HepG2 (cell line): ENCODE results near the gene CKM. TPM values are rescaled to one million over a fixed set of nuclear protein-coding genes. Genes with fewer than 3 reads are reported as not detected.
"Not testable (repeated sequence)": the region's sequence is repeated elsewhere in the genome, so short reads cannot be mapped to it uniquely, and the experiment has no call there.

Source experiments
- ATAC-seq: fragments of 200-7000 bp; cut with Tn5 transposase; 3 replicates; pipeline ENCODE4 v1.9.1; 2020; ENCODE audit warnings: mild to moderate bottlenecking, moderate library complexity
- BruUV-seq: library from RNA; stranded (reverse); fragments of 400-500 nt; replicated peaks from 2 replicates; lab custom pipeline; 2021; lab: Mats Ljungman, UMichigan
- CTCF ChIA-PET: fragments of 300-600 bp; formaldehyde crosslinking; extraction: SDS; loops from one replicate; lab custom pipeline; 2021; ENCODE audit warnings: low total read pairs, inconsistent platforms, low intra/inter-chr PET ratio; lab: Yijun Ruan, JAX
- POLR2A ChIA-PET: fragments of 350-600 bp; sonication (Branson Sonifier 250); formaldehyde crosslinking; loops from one replicate; lab custom pipeline; 2020; ENCODE audit warnings: antibody characterized with exemption, inconsistent platforms; lab: Yijun Ruan, JAX
- DNase-seq: peaks from one replicate; pipeline ENCODE4 v3.0.0-alpha.2; 2015; ENCODE audit warnings: low spot score
- FAIRE-seq: peaks from 3 replicates; lab custom pipeline; 2011; peaks lifted over from hg19 to GRCh38; lab: Jason Lieb, UNC
- H2AFZ ChIP-seq: one replicate; pipeline ENCODE4 v1.6.1; 2011; ENCODE audit warnings: low read length, inconsistent platforms
- H3K27ac ChIP-seq: fragments of 300-600 bp; 3 replicates; pipeline ENCODE4 v1.8.0; 2011; ENCODE audit warnings: mixed run types, mild to moderate bottlenecking, mixed read lengths, low read length, inconsistent platforms; ENCODE audit not compliant: insufficient read depth; ENCODE audit errors: extremely low read length
- H3K27me3 ChIP-seq, 2 experiments: fragments of 200-600 bp in 1 of 2; 2 replicates in 1 of 2; 3 replicates in 1 of 2; pipeline versions ENCODE4 v1.6.0 to v1.8.0; 2011; ENCODE audit warnings: low read length in 2 of 2, mild to moderate bottlenecking in 2 of 2, moderate library complexity in 2 of 2, inconsistent platforms in 1 of 2; ENCODE audit not compliant: insufficient read depth in 2 of 2, control insufficient read depth in 1 of 2
- H3K36me3 ChIP-seq, 2 experiments: fragments of 200-600 bp in 1 of 2; replicated peaks in 1 of 2; 2 replicates in 1 of 2; 3 replicates in 1 of 2; pipeline versions ENCODE4 v1.5.1 to v1.8.0; 2011; ENCODE audit warnings: low read length in 2 of 2, inconsistent platforms in 1 of 2; ENCODE audit not compliant: insufficient read depth in 2 of 2, control insufficient read depth in 1 of 2
- H3K4me1 ChIP-seq: 2 replicates; pipeline ENCODE4 v1.5.1; 2012; ENCODE audit warnings: low read length, inconsistent platforms; ENCODE audit not compliant: insufficient read depth
- H3K4me2 ChIP-seq: 2 replicates; pipeline ENCODE4 v1.6.0; 2011; ENCODE audit warnings: low read depth, low read length, inconsistent platforms
- H3K4me3 ChIP-seq, 3 experiments: fragments of 200-600 bp in 1 of 3; sonication (generic), shearing (Covaris generic) in 1 of 3; replicated peaks in 1 of 3; 2 replicates each; pipeline ENCODE4 v1.5.1; 2011 to 2016; ENCODE audit warnings: low read length in 3 of 3, inconsistent platforms in 2 of 3, low read depth in 2 of 3, mild to moderate bottlenecking in 2 of 3, control low read depth in 1 of 3, mixed read lengths in 1 of 3; ENCODE audit not compliant: insufficient read depth in 1 of 3
- H3K79me2 ChIP-seq: one replicate; pipeline ENCODE4 v1.6.1; 2011; ENCODE audit warnings: low read length, inconsistent platforms; ENCODE audit not compliant: insufficient read depth
- H3K9ac ChIP-seq: 2 replicates; pipeline ENCODE4 v1.6.0; 2011; ENCODE audit warnings: mild to moderate bottlenecking, low read depth, low read length, inconsistent platforms; ENCODE audit not compliant: insufficient read depth
- H3K9me3 ChIP-seq: 2 replicates; pipeline ENCODE4 v1.5.1; 2012; ENCODE audit warnings: mild to moderate bottlenecking, low read length
- H4K20me1 ChIP-seq: 2 replicates; pipeline ENCODE4 v1.6.0; 2011; ENCODE audit warnings: inconsistent platforms, mild to moderate bottlenecking, low read length, moderate library complexity; ENCODE audit not compliant: insufficient read depth
- GZF1 ChIP-seq: sonication (generic); formaldehyde crosslinking; IDR thresholded peaks from 2 replicates; pipeline ENCODE4 v1.5.1; 2020; ENCODE audit warnings: mild to moderate bottlenecking, missing genetic modification reagents
- ISL2 ChIP-seq: sonication (generic); formaldehyde crosslinking; IDR thresholded peaks from 2 replicates; pipeline ENCODE4 v1.5.0; 2020; ENCODE audit warnings: missing genetic modification reagents
- MXI1 ChIP-seq: IDR thresholded peaks from 3 replicates; pipeline ENCODE4 v1.6.1; 2012; ENCODE audit warnings: low read depth, low read length, inconsistent platforms, borderline replicate concordance
- ZC3H4 ChIP-seq: sonication (generic); formaldehyde crosslinking; IDR thresholded peaks from 2 replicates; pipeline ENCODE4 v1.4.0; 2020; ENCODE audit warnings: missing genetic modification reagents, borderline replicate concordance
- ZNF121 ChIP-seq: sonication (generic); formaldehyde crosslinking; IDR thresholded peaks from 2 replicates; pipeline ENCODE4 v1.5.0; 2020; ENCODE audit warnings: mild to moderate bottlenecking, missing genetic modification reagents
- ZNF382 ChIP-seq: sonication (generic); formaldehyde crosslinking; IDR thresholded peaks from 2 replicates; pipeline ENCODE4 v1.5.0; 2020; ENCODE audit warnings: missing genetic modification reagents, mild to moderate bottlenecking, borderline replicate concordance
- ZNF674 ChIP-seq: sonication (generic); formaldehyde crosslinking; IDR thresholded peaks from 2 replicates; pipeline ENCODE4 v1.5.0; 2020; ENCODE audit warnings: low read depth, mild to moderate bottlenecking, missing genetic modification reagents
- ZNF761 ChIP-seq: sonication (generic); formaldehyde crosslinking; conservative IDR thresholded peaks from 2 replicates; pipeline ENCODE4 v1.4.0; 2020; ENCODE audit warnings: mild to moderate bottlenecking, missing genetic modification reagents
- WGBS: methylation state at CpG from one replicate; pipeline ENCODE4 v1.1.6; 2017; ENCODE audit warnings: low lambda C conversion rate; 5-methylcytosine and 5-hydroxymethylcytosine counted together
- in situ Hi-C: cut with HindIII; loops from 2 replicates; pipeline ENCODE4 v1.10.0; 2017; ENCODE audit warnings: low pct_unique_long_range_greater_than_20kb; ENCODE audit not compliant: extremely low pct_ligation_motif_present
- intact Hi-C: fragments of 100-400 bp; cut with micrococcal nuclease; formaldehyde crosslinking; loops from one replicate; pipeline ENCODE4 v1.10.0; 2022; ENCODE audit not compliant: unreplicated experiment
- polyA plus RNA-seq, 8 experiments: library from polyadenylated mRNA; depleted of rRNA in 3 of 8; stranded (reverse) in 7 of 8; unstranded in 1 of 8; fragments of >200 nt; fragmentation: Illumina TruSeq in 4 of 8; extraction: Trizol in 4 of 8; gene quantifications; 2 replicates each; pipeline versions ENCODE4 v1.2.1 to v1.2.3, GENCODE V29; 2011 to 2016; ENCODE audit warnings: low read depth in 4 of 8, missing spikeins in 1 of 8, mixed read lengths in 1 of 8; ENCODE audit not compliant: insufficient read depth in 1 of 8
- total RNA-seq, 5 experiments: library from RNA; depleted of rRNA; stranded (reverse); fragments of >200 nt; fragmentation: Illumina TruSeq; extraction: Trizol; gene quantifications; 2 replicates each; pipeline ENCODE4 v1.2.3, GENCODE V29; 2016; ENCODE audit warnings: low read depth in 1 of 5
- TF ChIP-seq, protein P1 (sequence below): sonication (generic); formaldehyde crosslinking; IDR thresholded peaks from 2 replicates; pipeline ENCODE4 v1.4.0; 2020; ENCODE audit warnings: mild to moderate bottlenecking, low read depth, missing genetic modification reagents

The CKM gene
- total and polyA plus RNA-seq, 2 of the 13 experiments (the other 11 are each of a cell fraction or from before 2014, with no cell fraction given), result 0.54 to 0.80 TPM

DNA sequence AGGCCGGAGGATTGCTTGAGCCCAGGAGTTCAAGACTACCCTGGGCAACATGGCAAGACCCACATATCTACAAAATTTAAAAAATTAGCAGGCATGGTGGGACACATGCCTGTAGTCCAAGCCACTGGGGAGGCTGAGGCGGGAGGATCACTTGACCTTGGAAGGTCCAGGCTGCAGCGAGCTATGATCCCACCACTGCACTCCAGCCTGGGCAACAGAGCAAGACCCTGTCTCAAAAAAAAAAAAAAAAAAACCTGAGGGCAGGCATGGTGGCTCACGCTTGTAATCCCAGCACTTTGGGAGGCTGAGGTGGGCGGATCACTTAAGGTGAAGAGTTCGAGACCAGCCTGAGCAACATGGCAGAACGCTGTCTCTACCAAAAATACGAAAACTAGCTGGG lies 13.4 kb downstream of the CKM start:
- in situ Hi-C loops, H3K27ac ChIP-seq, H3K79me2 ChIP-seq, H2AFZ ChIP-seq, H3K4me3 ChIP-seq, ATAC-seq, H3K4me2 ChIP-seq, FAIRE-seq: not testable (repeated sequence)
- POLR2A ChIA-PET, result interaction anchor here (0.7 kb wide), 1 partner anchor 215 kb away, joined by 3 read pairs; no protein-coding TSS in a partner anchor
- Histone ChIP-seq H3K27me3 (peaks cover 0 to 19% of the 10 kb centered on the region in 2 experiments; a peak in 1 of 5 replicates), H3K4me1 (peaks cover 31% of the 10 kb centered on the region)
- 87% methylated on average over 8 of the region's 8 CpGs for WGBS
- peak; percentile 25; the same call in 1 of the 2 replicates for TF ChIP-seq ZNF121 (CRISPR knock-in tag)
- TF ChIP-seq, all 625 proteins: peak for 1; not testable (repeated sequence) for 624
- H3K9me3 ChIP-seq, H4K20me1 ChIP-seq, intact Hi-C loops, BruUV-seq, DNase-seq, H3K36me3 ChIP-seq, H3K9ac ChIP-seq, CTCF ChIA-PET: not testable (repeated sequence)

DNA sequence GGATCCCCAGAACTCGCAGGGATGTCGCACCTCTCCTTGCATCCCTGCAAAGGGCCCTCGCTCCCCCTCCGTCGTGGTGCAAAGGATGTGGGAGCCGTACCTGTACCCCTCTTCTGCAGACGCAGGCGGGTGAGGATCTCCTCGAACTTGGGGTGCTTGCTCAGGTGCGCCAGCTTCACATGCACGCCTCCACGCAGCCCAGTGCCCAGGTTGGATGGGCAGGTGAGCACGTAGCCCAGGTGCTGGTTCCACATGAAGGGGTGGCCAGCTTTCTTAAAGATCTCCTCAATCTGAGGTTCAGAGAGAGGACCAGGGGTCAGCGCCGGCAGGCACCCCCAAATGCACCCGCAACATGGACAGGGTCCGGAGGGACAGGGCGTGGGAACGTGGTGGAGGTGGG lies 15.3 kb downstream of the CKM start:
- Histone ChIP-seq H3K27ac (no peak overlapping the region), H3K9ac (no peak overlapping the region), H3K79me2 (no peaks in the 10 kb centered on the region), H4K20me1 (no peaks in the 10 kb centered on the region), H3K27me3 (peaks cover 0 to 7% of the 10 kb centered on the region in 2 experiments; a peak in 1 of 5 replicates), H3K4me1 (peaks cover 32% of the 10 kb centered on the region), H2AFZ (no peak overlapping the region), H3K9me3 (no peaks in the 10 kb centered on the region), H3K4me2 (no peak overlapping the region), H3K4me3 (no peak overlapping the region), H3K36me3 (no peaks in the 10 kb centered on the region)
- BruUV-seq, result no TSS peak
- intact Hi-C loops (no loop called here), in situ Hi-C loops (no loop called here)
- ChIA-PET CTCF (no interaction called here), POLR2A (interaction anchor here (0.6 kb wide), 1 partner anchor 209 kb away, joined by 3 read pairs; no protein-coding TSS in a partner anchor)
- FAIRE-seq, result no peak
- DNase-seq, result no peak
- TF ChIP-seq ZNF674 (CRISPR knock-in tag) (no peak), ZNF382 (CRISPR knock-in tag) (no peak), MXI1 (no peak), GZF1 (CRISPR knock-in tag) (no peak), ISL2 (CRISPR knock-in tag) (no peak), ZNF761 (CRISPR knock-in tag) (no peak), ZC3H4 (CRISPR knock-in tag) (no peak)
- TF ChIP-seq, protein P1, sequence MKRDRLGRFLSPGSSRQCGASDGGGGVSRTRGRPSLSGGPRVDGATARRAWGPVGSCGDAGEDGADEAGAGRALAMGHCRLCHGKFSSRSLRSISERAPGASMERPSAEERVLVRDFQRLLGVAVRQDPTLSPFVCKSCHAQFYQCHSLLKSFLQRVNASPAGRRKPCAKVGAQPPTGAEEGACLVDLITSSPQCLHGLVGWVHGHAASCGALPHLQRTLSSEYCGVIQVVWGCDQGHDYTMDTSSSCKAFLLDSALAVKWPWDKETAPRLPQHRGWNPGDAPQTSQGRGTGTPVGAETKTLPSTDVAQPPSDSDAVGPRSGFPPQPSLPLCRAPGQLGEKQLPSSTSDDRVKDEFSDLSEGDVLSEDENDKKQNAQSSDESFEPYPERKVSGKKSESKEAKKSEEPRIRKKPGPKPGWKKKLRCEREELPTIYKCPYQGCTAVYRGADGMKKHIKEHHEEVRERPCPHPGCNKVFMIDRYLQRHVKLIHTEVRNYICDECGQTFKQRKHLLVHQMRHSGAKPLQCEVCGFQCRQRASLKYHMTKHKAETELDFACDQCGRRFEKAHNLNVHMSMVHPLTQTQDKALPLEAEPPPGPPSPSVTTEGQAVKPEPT, result no peak
- 92% methylated on average over 12 of the region's 19 CpGs for WGBS
- ATAC-seq, result no peak
